Measurements from ENCODE around the gene ZNRF1.
"Not testable (repeated sequence)": the region's sequence is repeated elsewhere in the genome, so short reads cannot be mapped to it uniquely, and the experiment has no call there.

The ZNRF1 gene

DNA sequence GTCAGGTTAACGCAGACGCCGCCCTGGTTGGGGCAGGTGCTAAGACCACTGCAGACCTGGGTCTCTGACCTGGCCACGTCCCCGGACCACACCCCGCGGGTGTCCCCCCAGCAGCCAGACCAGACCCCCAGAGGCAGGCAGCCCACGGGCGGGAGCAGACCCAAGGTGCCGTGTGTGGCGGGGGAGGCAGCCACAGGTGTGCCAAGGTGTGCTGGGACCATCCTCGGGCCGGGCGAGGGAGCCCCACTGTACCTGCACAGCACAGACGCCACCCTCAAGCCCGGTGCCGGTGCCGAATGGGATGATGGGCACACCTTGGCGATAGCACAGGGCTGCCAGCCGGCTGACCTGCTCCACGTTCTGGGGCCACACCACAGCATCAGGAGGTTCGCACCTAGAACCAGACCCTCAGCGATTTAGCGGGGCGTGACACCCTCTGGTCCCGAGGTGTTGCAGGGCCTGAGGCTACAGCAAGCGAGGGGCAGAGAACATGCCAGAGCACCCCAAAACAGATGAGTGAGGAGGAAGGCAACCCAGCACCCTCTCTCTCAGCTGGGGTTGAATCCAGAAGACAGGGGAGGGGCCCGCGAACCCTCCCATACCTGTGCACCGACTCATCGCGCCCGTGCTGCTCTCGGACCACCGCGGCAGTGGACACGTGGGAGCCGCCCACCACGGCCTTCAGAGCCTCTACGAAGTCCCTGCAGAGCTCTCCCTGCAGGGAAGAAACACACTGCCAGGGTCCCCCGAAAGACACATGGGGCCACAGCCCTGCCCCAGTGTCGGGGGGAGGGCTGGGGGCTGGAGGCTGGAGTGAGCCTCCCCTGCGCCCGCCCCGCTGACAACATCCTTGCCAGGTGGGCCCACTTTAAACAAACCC is 116.4 kb downstream of the ZNRF1 start:
- no peak for DNase-seq

DNA sequence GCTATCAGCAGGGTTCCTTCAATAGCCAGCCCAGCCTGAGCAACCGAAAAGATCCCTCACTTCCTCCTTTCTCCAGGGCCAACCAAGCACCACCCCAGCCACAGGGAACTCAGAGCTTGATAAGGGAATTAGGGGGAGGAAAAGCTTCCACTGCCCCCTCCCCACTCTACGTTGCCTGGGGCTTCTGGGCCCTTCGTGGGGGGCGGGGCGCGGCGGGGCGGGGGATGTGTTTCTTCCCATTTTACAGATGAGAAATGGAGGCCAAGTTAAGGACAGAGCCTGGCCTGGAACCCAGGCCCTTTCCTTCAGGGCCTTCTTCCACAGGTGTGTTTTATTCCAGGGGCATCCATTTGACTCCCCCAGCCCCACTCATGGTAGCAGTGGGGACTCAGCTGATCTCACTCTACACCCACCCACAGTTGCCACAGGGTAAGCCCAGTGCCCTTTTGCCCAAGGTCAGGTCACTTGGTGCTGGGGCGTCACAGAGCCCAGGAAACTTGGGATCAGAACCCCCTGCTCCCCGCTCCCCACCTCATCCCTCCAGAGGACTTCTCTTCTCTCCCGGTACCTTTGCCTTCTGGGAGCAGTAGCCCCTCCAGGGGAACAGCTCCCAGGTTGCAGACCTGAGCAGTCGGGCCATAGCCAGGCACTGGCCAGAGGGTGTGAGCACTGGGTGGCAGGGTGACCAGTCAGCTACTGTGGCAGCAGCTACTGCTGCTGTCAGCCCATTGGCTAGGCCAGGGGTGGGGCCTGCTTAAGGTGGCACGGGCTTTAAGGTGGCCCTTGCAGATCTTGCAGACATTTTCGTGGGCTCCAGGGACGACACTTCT is 117.5 kb downstream of the ZNRF1 start, which contains the start of gene LDHD:
Gene LDHD, minus strand, starts transcription at position 700 of the 830 bp plus-strand sequence. Its CDS starts 60 bp downstream, at position 640.
- no peak for DNase-seq

GRCh38 chr16:75116911-75117245 is 118.1 kb downstream of the ZNRF1 start:
- no peak for DNase-seq

GRCh38 chr16:75118943-75119539 is 120.2 kb downstream of the ZNRF1 start:
- no peak for DNase-seq

GRCh38 chr16:75120253-75120652 is 121.4 kb downstream of the ZNRF1 start:
- no peak for DNase-seq

DNA sequence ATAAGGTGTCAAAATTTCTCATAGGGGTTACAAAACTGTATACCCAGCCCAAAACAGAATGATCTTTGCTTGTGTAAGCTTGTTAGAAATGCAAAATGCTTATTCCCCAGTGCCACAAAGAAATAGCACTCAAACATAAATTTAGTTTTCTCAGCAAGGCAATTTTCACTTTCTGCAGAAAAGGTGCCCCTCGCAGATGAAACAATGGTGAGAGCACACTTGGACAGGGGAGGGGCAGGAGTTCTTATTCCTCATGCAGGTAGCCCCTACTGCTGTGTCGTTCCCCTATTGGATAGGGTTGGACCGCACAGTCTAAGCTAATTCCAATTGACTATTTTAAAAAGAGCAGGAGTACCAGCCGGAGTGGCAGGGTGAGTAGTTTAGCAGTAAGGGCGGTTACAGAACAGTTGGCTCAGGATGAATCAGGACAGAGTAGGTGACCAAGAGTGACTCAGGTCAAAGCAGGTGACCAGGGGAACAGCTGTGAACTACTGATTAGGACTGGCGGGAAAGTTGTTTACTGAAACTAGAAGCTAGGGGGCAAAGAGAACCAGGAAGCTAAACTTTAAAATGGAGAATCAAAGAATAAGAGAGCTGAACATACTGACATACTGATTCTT is 123.2 kb downstream of the ZNRF1 start:
- DNase-seq = no peak

DNA sequence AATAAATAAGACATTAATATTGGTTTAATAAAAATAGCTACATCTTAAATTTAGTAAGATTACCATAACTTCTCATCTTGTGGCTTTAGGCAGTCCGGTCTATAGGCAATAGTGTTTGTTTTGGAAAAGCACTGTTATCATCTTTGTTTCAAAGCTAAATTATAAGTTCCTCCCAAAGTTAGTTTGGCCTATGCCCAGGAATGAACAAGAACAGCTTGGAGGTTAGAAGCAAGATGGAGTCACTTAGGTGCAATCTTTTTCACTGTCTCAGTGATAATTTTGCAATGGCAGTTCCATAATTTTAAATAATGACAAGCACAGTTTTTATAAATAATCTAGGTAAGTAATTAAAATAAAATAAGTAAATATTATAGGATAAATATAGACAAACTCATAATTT is 123.8 kb downstream of the ZNRF1 start:
- DNase-seq = no peak

GRCh38 chr16:75127713-75128415 is 129.0 kb downstream of the ZNRF1 start:
- DNase-seq = no peak

DNA sequence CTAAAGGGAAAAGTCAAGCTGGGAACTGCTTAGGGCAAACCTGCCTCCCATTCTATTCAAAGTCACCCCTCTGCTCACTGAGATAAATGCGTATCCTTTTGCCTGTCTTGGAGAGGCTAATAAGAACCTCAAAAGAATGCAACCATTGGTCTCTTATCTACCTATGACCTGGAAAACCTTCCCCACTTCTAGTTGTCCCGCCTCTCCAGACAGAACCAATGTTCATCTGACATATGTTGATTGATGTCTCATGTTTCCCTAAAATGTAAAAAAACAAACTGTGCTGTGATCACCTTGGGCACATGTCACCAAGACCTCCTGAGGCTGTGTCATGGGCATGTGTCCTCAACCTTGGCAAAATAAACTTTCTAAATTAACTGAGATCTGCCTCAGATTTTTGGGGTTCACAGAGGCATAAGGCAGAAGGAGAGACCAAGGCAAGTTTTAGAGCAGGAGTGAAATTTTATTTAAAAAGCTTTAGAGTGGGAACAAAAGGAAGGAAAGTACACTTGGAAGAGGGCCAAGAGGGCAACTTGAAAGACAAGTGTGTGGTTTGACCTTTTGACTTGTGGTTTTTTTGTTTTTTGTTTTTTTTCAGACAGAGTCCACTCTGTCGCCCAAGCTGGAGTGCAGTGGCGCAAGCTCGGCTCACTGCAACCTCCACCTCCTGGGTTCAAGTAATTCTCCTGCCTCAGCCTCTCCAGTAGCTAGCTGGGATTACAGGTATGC is 130.8 kb downstream of the ZNRF1 start:
- DNase-seq = not testable (repeated sequence)

DNA sequence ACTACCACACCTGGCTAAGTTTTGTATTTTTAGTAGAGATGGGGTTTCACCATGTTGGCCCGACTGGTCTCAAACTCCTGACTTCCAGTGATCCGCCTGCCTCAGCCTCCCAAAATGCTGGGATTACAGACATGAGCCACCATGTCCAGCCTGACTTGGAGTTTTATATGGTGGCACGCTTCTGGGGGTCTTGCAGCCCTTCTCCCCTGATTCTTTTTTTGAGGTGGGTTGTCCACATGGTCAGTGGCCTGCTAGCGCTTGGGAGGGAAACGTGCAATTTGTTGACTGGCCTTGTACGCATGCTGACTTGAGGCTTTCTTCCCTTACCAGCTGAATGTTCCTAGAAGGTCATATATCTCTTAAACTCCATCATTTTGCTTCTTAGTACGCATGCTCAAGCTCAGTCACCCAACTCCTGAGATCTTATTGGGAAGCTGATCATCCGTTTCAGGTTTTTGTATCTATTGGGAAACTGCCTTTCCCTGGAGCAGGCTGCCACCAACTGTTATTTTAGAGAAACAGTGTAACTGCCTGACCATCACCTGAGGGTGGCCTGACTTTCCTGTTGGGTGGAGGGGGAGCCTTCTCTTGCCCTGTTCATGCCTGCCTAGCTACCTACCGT is 131.4 kb downstream of the ZNRF1 start:
- DNase-seq = no peak

DNA sequence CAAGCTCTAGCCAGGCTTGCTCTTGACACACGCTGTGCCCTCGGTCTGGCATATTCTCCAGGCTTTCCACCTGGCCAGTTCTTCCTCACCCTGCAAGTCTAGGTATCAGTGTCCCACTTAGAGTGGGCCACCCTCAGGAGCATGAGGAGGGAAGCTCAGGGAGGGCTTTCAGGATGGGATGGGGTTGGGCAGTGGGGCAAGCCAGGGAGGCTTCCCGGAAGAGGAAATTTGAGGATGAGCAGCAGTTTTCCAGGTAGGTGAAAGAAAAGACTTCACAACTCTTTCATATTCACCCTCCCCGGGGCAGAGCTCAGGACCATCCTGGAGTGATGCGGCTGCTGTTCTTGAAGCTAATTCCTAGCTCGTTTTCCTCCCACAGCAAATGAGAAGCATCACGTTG is 132.3 kb downstream of the ZNRF1 start:
- no peak for DNase-seq

GRCh38 chr16:75138233-75138632 is 139.4 kb downstream of the ZNRF1 start:
- DNase-seq = no peak

DNA sequence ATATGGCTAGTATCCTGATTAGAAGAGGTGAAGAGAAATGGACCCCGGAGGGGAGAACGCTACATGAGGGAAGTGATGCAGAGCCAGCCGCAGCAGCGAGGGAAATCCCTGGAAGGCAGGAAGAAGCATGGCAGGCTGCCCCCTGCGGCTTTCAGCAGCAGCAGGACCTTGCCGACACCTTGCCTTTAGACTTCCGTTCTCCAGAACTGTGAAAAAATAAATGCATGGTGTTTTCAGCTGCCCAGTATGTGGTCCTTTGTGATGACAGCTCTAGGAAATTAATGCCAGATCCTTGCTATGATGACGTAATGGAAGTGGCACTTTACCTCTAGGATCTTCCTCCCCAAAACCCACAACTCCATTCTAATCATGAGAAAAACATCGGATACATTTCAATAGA is 139.8 kb downstream of the ZNRF1 start:
- DNase-seq = no peak

GRCh38 chr16:75139498-75139897 is 140.7 kb downstream of the ZNRF1 start:
- DNase-seq = no peak

DNA sequence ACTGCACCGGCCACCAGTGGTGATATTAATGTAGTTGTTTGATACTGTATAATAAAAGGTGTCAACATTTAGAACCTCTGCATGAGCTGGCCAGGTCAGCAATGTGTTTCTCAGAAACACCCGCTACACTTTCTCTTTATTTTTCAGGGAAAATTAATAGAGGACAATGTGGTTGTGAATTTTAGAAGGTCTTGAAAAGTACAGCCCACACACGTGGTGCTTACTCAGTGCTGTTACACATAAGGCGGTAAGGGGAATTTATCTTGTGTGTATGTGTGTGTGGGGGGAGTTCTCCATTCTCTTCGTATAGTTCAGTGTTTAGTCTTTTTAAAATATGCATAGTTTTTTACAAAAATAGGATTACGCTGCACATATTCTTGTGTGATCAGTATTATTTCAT is 145.1 kb downstream of the ZNRF1 start:
- no peak for DNase-seq

- no peak for DNase-seq
These were observed 149.1 kb downstream of the ZNRF1 start for GRCh38 chr16:75147968-75148310.

- DNase-seq = peak; percentile 95 to 96
These were observed 149.7 kb downstream of the ZNRF1 start, which contains the start of gene ZFP1 for GRCh38 chr16:75148311-75149195. ZFP1 (plus strand) TSS chr16:75148524; CDS start chr16:75152952, 4,428 bp downstream.

DNA sequence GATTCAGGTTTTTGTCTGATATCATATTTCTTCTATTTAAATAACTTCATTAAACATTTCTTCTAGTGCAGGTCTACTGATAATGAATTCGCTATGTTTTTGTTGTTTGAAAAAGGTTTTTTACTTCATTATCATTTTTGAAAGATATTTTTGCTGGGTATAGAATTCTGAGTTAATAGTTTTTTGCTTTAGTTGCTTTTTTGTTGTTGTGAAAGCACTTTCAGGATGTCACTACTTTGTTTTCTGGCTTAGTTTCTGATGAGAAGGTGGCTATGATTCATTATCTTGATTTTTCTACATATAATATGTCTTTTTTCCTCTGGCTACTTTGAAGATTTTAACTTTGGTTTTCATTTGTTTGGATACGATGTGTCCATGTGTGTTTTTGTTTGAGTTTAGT is 153.0 kb downstream of the ZNRF1 start:
- DNase-seq = no peak

DNA sequence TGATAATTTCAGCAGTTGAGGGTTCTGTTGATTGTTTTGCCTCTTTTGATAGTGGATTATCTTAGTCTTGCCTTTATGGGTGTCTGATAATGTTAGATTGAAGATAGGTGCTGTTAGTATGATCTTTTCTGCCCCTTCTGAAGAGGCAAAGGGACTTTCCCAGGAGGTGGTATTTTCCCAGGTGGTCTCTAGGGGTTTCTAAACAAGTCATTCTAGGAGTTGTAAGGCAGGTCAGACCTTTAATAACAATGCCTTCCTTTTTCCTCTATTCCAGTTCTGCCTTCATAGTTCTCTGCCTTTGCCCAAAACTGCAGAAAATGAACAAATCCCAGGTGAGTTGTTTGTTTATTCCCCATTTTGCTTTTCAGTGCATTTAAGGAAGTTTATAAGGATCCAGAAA is 153.8 kb downstream of the ZNRF1 start:
- DNase-seq = no peak

GRCh38 chr16:75160386-75160785 is 161.6 kb downstream of the ZNRF1 start:
- DNase-seq = no peak
